ENCODE results near the gene FAM114A2. TPM values are rescaled to one million over a fixed set of nuclear protein-coding genes. Genes with fewer than 3 reads are reported as not detected.

The FAM114A2 gene
- polyA plus RNA-seq, 1 of the 3 experiments (the other 2 are of a cell fraction) = 9.0 TPM

- POLR2A ChIA-PET = no interaction called here
- TF ChIP-seq SMC3 (IDR thresholded peaks at IDR 0.05; ENCODE audit: low read depth, low read length) (no peak), EZH2phosphoT487 (IDR thresholded peaks at IDR 0.05; ENCODE audit: borderline replicate concordance, low read depth) (no peak)
These were observed 24.7 kb upstream of the FAM114A2 start for GRCh38 chr5:154063372-154063771.

DNA sequence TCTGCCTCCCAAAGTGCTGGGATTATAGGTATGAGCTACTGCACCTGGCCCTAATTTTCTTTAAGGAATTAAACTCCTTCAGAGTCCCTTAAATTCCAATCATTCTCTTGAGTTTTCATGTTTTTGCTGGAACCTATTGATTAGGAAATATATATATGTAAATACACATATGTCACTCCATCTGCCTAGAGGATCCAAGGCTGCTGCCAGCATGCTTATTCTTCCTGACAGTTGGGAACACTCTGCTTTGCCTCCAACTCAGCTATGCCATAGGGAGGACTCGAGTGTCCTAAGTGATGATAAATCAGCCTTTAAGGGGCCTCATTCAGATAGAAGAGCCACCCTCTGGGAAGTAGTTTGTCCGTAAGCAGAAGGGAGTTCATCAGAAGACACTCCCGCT is 21.9 kb upstream of the FAM114A2 start:
- no peaks in the 10 kb centered on the region for H3K9me2 ChIP-seq
- no peak overlapping the region for H3K4me3 ChIP-seq (ENCODE audit: low read depth in 2 of 2, low read length in 1 of 2)
- CTCF ChIA-PET = interaction anchor here (1.0 to 1.4 kb wide), 3 partner anchors 12 to 344 kb away, joined by 3 to 5 read pairs (median 4); no protein-coding TSS in a partner anchor
- no peaks in the 10 kb centered on the region for H3K9me3 ChIP-seq
- H4K20me1 ChIP-seq (ENCODE audit: insufficient read depth) = no peaks in the 10 kb centered on the region
- no peaks in the 10 kb centered on the region for H3K4me1 ChIP-seq (ENCODE audit: control insufficient read depth in 1 of 2, insufficient read depth in 2 of 2, low read depth in 1 of 2, low read length in 1 of 2)
- no peaks in the 10 kb centered on the region for H3K27me3 ChIP-seq (ENCODE audit: insufficient read depth)
- DNase-seq = no peak
- POLR2A ChIA-PET = no interaction called here
- H3K9ac ChIP-seq = no peak overlapping the region
- WGBS (ENCODE audit: low lambda C conversion rate) = 89% methylated on average over 3 of the region's 3 CpGs
- H3K27ac ChIP-seq (ENCODE audit: low read depth in 2 of 2, low read length in 1 of 2) = no peak overlapping the region
- H2AFZ ChIP-seq (ENCODE audit: low read depth) = no peak overlapping the region
- H3K79me2 ChIP-seq (ENCODE audit: insufficient read depth) = no peaks in the 10 kb centered on the region
- no peak overlapping the region for H3K4me2 ChIP-seq
- no peaks in the 10 kb centered on the region for H3F3A ChIP-seq (replicated peaks; ENCODE audit: insufficient read depth)
- no peak for TF ChIP-seq MEF2A (IDR thresholded peaks at IDR 0.05; ENCODE audit: borderline replicate concordance, low read depth)
- TF ChIP-seq TCF12 (IDR thresholded peaks at IDR 0.05) = no peak
- TF ChIP-seq TEAD4 (IDR thresholded peaks at IDR 0.05; ENCODE audit: borderline replicate concordance, insufficient read depth) = no peak
- TF ChIP-seq CHD2 (IDR thresholded peaks at IDR 0.05; ENCODE audit: low read length, partially characterized antibody) = no peak
- no peak for TF ChIP-seq JUND (IDR thresholded peaks at IDR 0.05)
- no peak for TF ChIP-seq ZBTB33 (IDR thresholded peaks at IDR 0.05; ENCODE audit: borderline replicate concordance, low read depth)
- no peak for TF ChIP-seq NFIC (IDR thresholded peaks at IDR 0.05; ENCODE audit: borderline replicate concordance)
- no peak for TF ChIP-seq EZH2phosphoT487 (IDR thresholded peaks at IDR 0.05; ENCODE audit: borderline replicate concordance, low read depth)
- TF ChIP-seq RAD21 (IDR thresholded peaks at IDR 0.05; ENCODE audit: low read length) = no peak
- TF ChIP-seq FOSL2 (IDR thresholded peaks at IDR 0.05; ENCODE audit: borderline replicate concordance, low read depth) = no peak
- TF ChIP-seq ELF1 (IDR thresholded peaks at IDR 0.05) = no peak
- H3K36me3 ChIP-seq (replicated peaks in 1 of 2; ENCODE audit: control insufficient read depth in 1 of 2, insufficient read depth in 2 of 2, low read length in 1 of 2) = peaks cover 0 to 6% of the 10 kb centered on the region in 2 experiments

More at GRCh38 chr5:154063372-154063771, 24.7 kb upstream of the FAM114A2 start:
- no peaks in the 10 kb centered on the region for H3K36me3 ChIP-seq (replicated peaks in 1 of 2; ENCODE audit: control insufficient read depth in 1 of 2, insufficient read depth in 2 of 2, low read length in 1 of 2)
- no peak overlapping the region for H3K9ac ChIP-seq
- H3K27me3 ChIP-seq (ENCODE audit: insufficient read depth) = no peaks in the 10 kb centered on the region
- H3K4me1 ChIP-seq (ENCODE audit: control insufficient read depth in 1 of 2, insufficient read depth in 2 of 2, low read depth in 1 of 2, low read length in 1 of 2) = no peaks in the 10 kb centered on the region
- no peak overlapping the region for H3K4me3 ChIP-seq (ENCODE audit: low read depth in 2 of 2, low read length in 1 of 2)
- no peaks in the 10 kb centered on the region for H3F3A ChIP-seq (replicated peaks; ENCODE audit: insufficient read depth)
- H3K79me2 ChIP-seq (ENCODE audit: insufficient read depth) = no peaks in the 10 kb centered on the region
- CTCF ChIA-PET = interaction anchor here (0.9 to 3.3 kb wide), 4 partner anchors 9 to 342 kb away, joined by 3 to 15 read pairs (median 10); no protein-coding TSS in a partner anchor
- H2AFZ ChIP-seq (ENCODE audit: low read depth) = no peak overlapping the region
- no peaks in the 10 kb centered on the region for H3K9me2 ChIP-seq
- H3K4me2 ChIP-seq = no peak overlapping the region
- no peak for DNase-seq
- no peak overlapping the region for H3K27ac ChIP-seq (ENCODE audit: low read depth in 2 of 2, low read length in 1 of 2)
- H3K9me3 ChIP-seq = no peaks in the 10 kb centered on the region
- H4K20me1 ChIP-seq (ENCODE audit: insufficient read depth) = no peaks in the 10 kb centered on the region

All from SK-N-SH (cell line).